ENCODE measurements around the gene MAML3. TPM values are rescaled to one million over a fixed set of nuclear protein-coding genes. Genes with fewer than 3 reads are reported as not detected.

The MAML3 gene
- total RNA-seq, 6 experiments from 2014 or later: 1.2 to 1.9 (median 1.6) TPM

DNA sequence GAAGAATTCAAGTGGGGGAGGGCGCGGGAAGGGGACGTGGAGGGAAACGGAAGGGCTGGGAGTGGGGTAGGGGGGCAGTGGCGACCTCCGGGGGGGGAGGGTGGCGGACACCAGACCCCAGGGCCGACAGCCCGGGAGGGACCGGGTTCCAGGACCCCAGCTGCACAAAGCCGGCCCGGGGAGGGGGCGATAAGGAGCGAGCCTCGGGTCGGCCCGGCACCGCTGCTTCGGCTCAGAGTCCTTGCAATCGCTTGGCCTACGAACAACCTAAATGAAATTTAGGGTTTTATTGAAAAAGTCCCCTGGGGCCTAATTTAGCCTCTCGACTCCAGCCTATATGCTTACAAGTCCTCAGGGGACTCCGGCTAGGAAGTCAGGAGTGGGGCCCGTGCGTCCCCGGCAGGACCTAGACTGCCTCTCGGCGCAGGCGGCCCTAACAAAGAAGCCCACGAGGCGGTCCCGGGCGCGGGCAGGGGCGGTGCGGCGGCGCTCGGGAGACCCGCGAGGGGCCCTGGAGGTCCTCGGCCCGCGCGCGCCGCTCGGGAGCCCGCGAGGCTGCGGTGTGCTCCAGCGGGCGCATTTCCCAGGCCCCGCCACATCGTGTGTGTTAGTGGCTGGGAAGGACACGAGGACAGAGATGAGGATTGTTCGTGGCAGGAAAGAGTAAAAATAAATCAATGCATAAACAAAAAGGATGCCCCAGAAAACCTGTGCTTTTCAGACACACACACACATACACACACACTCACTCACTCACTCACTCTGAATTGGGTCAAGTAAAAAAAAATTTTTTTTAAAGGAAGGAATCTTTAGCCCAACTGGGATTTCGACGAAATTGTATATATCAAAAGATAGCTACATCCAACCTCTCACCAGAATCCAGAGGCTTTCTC lies 418.4 kb downstream of the MAML3 start:
- peaks cover 3% of the 10 kb centered on the region for H3K27me3 Mint-ChIP-seq (ENCODE audit: insufficient read depth)
- H3K4me1 Mint-ChIP-seq (ENCODE audit: low read depth): peaks cover 14% of the 10 kb centered on the region
- TF ChIP-seq, protein P1, sequence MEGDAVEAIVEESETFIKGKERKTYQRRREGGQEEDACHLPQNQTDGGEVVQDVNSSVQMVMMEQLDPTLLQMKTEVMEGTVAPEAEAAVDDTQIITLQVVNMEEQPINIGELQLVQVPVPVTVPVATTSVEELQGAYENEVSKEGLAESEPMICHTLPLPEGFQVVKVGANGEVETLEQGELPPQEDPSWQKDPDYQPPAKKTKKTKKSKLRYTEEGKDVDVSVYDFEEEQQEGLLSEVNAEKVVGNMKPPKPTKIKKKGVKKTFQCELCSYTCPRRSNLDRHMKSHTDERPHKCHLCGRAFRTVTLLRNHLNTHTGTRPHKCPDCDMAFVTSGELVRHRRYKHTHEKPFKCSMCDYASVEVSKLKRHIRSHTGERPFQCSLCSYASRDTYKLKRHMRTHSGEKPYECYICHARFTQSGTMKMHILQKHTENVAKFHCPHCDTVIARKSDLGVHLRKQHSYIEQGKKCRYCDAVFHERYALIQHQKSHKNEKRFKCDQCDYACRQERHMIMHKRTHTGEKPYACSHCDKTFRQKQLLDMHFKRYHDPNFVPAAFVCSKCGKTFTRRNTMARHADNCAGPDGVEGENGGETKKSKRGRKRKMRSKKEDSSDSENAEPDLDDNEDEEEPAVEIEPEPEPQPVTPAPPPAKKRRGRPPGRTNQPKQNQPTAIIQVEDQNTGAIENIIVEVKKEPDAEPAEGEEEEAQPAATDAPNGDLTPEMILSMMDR (IDR thresholded peaks at IDR 0.05): no peak
- DNase-seq: no peak
- H3K9me3 Mint-ChIP-seq: no peaks in the 10 kb centered on the region
- no peaks in the 10 kb centered on the region for H3K36me3 Mint-ChIP-seq (ENCODE audit: low read depth)
- H3K27ac Mint-ChIP-seq: peak overlapping the region; percentile 71; the same call in 1 of the 2 replicates
- H3K4me3 Mint-ChIP-seq: peak overlapping the region; percentile 86

DNA sequence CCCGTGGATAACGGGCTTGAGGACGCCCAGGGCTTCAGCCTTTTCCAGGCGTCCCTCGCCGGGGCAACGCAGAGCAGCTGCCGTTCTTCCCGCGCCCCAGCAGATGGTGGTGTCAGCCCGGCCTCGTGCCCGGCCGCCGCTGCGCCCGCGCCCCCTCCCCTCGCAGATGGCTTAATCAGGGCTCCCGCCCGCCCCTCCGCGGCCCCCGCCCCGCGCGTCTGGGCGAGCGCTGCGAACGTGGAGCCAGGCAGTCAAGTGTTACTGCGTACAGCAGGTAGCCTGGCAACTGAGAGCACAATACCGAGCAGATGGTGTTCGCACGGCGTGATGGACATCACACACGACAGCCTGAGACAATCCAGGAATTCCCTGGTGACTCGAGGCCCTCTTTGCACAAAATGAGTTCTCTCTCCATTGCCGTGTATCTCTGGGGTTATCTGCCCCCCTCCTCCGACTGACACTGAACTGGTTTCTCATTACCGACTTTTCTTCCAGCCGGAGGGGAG lies 419.1 kb downstream of the MAML3 start:
- Mint-ChIP-seq H3K27ac (peak overlapping the region; percentile 71), H3K27me3 (ENCODE audit: insufficient read depth) (peaks cover 3% of the 10 kb centered on the region), H3K36me3 (ENCODE audit: low read depth) (no peaks in the 10 kb centered on the region), H3K4me1 (ENCODE audit: low read depth) (peaks cover 8% of the 10 kb centered on the region), H3K4me3 (peak overlapping the region; percentile 86), H3K9me3 (no peaks in the 10 kb centered on the region)
- TF ChIP-seq, protein P1 (IDR thresholded peaks at IDR 0.05): peak; percentile 80
- DNase-seq: peak; percentile 60

DNA sequence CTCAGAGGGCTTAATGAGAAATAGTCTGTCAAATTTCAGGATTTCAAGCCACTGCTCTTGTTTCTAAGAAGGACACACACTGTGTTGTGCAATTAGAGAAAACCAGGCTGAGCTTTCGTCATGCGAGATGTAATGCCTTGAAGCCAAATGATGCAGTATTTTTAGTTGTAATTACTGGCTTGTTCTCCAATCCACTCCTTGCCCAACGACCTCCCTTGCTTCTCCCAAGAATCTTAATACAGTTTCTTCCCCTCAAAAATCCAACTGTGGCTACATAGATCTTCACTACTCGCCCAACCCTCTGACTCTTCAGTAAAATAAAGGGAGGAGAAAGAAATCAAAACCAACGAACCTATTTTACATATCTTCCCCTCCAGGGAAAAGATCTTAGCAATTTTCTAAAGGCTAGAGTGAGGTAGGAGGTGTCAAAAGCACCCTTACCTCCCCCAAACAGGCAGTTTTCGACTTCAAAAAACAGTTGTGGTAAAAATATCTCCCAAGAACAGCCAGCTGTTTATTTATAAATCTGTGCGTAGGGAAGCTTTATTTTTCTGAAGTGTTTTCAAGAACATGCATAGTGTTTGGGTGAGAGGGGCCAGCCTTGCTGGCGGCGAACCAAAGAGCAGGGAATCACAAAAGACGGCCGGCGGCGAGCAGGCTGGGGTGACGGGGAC lies 419.6 kb downstream of the MAML3 start:
- H3K9me3 Mint-ChIP-seq: no peaks in the 10 kb centered on the region
- H3K4me1 Mint-ChIP-seq (ENCODE audit: low read depth): peaks cover 8% of the 10 kb centered on the region
- H3K4me3 Mint-ChIP-seq: peak overlapping the region; percentile 86
- TF ChIP-seq, protein P1 (IDR thresholded peaks at IDR 0.05): no peak
- peak; percentile 3 for DNase-seq
- H3K36me3 Mint-ChIP-seq (ENCODE audit: low read depth): no peaks in the 10 kb centered on the region
- H3K27ac Mint-ChIP-seq: peak overlapping the region; percentile 71
- H3K27me3 Mint-ChIP-seq (ENCODE audit: insufficient read depth): peaks cover 3% of the 10 kb centered on the region

DNA sequence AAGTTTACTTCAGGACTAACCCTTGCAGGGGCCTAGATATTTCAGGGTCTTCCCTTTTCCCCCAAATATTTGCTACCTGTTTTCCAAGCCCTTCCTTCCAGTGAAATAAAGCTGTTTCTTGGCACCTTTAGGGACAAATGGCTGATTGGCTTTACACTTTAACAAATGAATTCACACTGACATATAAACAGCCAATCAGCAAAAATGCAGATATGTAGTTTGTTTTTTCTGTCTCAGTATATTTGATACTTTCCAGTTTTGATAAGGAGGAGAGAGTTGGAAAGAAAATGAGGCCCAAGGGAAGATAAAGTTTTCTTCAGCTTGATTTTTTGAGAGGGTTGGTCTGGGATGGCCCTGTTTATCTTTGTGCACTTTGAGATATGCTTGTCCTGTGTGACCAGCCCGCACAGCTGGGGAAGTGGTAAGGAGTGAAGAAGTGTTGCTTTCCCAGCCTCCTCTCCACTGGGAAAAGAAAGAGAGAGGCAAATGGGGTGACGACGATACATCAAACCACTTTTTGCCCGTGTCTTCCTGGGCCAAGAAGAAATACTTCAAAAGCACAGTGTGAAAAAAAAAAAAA lies 420.9 kb downstream of the MAML3 start:
- Mint-ChIP-seq H3K36me3 (ENCODE audit: low read depth) (no peaks in the 10 kb centered on the region), H3K9me3 (no peaks in the 10 kb centered on the region), H3K4me3 (no peak overlapping the region), H3K4me1 (ENCODE audit: low read depth) (peaks cover 8% of the 10 kb centered on the region), H3K27ac (no peak overlapping the region), H3K27me3 (ENCODE audit: insufficient read depth) (peaks cover 3% of the 10 kb centered on the region)
- DNase-seq: no peak
- TF ChIP-seq, protein P1 (IDR thresholded peaks at IDR 0.05): no peak

DNA sequence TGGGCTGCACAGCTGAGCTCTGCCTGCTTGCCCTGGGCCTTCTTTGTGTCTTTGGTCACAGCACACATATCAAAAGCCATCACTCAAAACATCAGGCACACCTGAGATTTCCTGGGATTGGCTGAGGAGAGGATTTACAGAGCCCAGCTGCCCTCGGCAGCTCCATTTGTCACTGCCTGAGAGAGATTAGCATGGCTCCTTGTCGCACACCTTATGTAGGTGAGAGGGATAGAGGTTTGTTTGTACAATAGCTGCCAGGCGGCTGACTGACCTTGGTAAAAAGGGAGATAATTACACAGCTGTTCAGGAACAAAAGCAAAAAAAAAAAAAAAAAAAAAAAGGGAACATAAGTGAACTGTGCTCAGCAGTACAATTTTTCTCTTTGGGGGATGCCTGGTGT lies 425.1 kb downstream of the MAML3 start:
- no peaks in the 10 kb centered on the region for H3K36me3 Mint-ChIP-seq (ENCODE audit: low read depth)
- TF ChIP-seq, protein P1 (IDR thresholded peaks at IDR 0.05): no peak
- H3K4me3 Mint-ChIP-seq: no peak overlapping the region
- H3K9me3 Mint-ChIP-seq: no peaks in the 10 kb centered on the region
- H3K4me1 Mint-ChIP-seq (ENCODE audit: low read depth): no peaks in the 10 kb centered on the region; the same call in 1 of the 2 replicates
- no peak for DNase-seq
- peaks cover 5% of the 10 kb centered on the region for H3K27me3 Mint-ChIP-seq (ENCODE audit: insufficient read depth)
- H3K27ac Mint-ChIP-seq: no peak overlapping the region

Measured in HFFc6 (cell line).